HFFc6 (cell line): ENCODE measurements around the gene SLC6A9. TPM values are rescaled to one million over a fixed set of nuclear protein-coding genes. Genes with fewer than 3 reads are reported as not detected.

Experiments used
- DNase-seq: peaks from one replicate; pipeline ENCODE4 v3.0.0-alpha.2; 2018
- H3K27ac Mint-ChIP-seq: 2 replicates; pipeline ENCODE4 v1.8.0; 2020; ENCODE audit warnings: mild to moderate bottlenecking, mixed read lengths
- H3K27me3 Mint-ChIP-seq: 2 replicates; pipeline ENCODE4 v1.8.0; 2021; ENCODE audit warnings: mild to moderate bottlenecking, moderate library complexity, mixed read lengths; ENCODE audit not compliant: insufficient read depth
- H3K36me3 Mint-ChIP-seq: 2 replicates; pipeline ENCODE4 v1.8.0; 2021; ENCODE audit warnings: low read depth, mixed read lengths
- H3K4me1 Mint-ChIP-seq: 2 replicates; pipeline ENCODE4 v1.8.0; 2020; ENCODE audit warnings: low read depth, mixed read lengths
- H3K4me3 Mint-ChIP-seq: 2 replicates; pipeline ENCODE4 v1.8.0; 2020; ENCODE audit warnings: mild to moderate bottlenecking, moderate library complexity, mixed read lengths
- H3K9me3 Mint-ChIP-seq: 2 replicates; pipeline ENCODE4 v1.8.0; 2020; ENCODE audit warnings: mild to moderate bottlenecking, mixed read lengths
- total RNA-seq, 6 experiments: library from RNA; stranded (reverse); fragmentation: NEBNext Ultra II Directional; extraction: Animal tissue kit (Norgen Biotek cat#: 25700); gene quantifications; 2 replicates in 1 of 6; 3 replicates in 5 of 6; pipeline ENCODE4 v1.2.3, GENCODE V29; 2021
- TF ChIP-seq, protein P1 (sequence below): fragments of 200-600 bp; sonication (generic); IDR thresholded peaks from 2 replicates; pipeline ENCODE4 v1.5.0; 2021; ENCODE audit warnings: antibody characterized with exemption, mild to moderate bottlenecking

The SLC6A9 gene
- total RNA-seq, 6 experiments from 2014 or later = 8.3 to 11.0 (median 9.3) TPM

DNA sequence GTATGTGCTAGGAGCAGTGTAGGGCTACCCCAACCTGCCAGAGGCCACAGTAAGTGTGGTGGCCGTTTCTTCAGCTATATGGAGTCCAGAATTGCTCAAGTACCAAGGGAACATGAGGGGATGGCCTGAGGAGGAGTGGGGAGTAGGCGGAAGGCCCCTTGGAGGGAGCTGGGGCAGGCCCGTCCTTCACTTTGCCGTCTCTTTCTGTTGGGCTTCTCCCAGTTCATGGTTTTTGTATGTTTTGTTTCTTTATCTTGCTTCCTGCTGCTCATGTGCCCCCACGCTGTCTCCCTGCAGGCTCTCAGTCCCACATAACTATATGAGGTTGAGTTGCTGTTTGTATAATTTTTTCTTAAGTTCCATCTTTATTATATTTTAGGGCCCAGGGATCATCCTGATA lies 67.4 kb downstream of the SLC6A9 start:
- TF ChIP-seq, protein P1, sequence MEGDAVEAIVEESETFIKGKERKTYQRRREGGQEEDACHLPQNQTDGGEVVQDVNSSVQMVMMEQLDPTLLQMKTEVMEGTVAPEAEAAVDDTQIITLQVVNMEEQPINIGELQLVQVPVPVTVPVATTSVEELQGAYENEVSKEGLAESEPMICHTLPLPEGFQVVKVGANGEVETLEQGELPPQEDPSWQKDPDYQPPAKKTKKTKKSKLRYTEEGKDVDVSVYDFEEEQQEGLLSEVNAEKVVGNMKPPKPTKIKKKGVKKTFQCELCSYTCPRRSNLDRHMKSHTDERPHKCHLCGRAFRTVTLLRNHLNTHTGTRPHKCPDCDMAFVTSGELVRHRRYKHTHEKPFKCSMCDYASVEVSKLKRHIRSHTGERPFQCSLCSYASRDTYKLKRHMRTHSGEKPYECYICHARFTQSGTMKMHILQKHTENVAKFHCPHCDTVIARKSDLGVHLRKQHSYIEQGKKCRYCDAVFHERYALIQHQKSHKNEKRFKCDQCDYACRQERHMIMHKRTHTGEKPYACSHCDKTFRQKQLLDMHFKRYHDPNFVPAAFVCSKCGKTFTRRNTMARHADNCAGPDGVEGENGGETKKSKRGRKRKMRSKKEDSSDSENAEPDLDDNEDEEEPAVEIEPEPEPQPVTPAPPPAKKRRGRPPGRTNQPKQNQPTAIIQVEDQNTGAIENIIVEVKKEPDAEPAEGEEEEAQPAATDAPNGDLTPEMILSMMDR = no peak
- H3K9me3 Mint-ChIP-seq = no peaks in the 10 kb centered on the region
- no peak overlapping the region for H3K4me3 Mint-ChIP-seq
- no peak overlapping the region for H3K27ac Mint-ChIP-seq
- H3K36me3 Mint-ChIP-seq = peaks cover 33% of the 10 kb centered on the region
- no peak for DNase-seq
- H3K4me1 Mint-ChIP-seq = no peaks in the 10 kb centered on the region
- no peaks in the 10 kb centered on the region for H3K27me3 Mint-ChIP-seq

DNA sequence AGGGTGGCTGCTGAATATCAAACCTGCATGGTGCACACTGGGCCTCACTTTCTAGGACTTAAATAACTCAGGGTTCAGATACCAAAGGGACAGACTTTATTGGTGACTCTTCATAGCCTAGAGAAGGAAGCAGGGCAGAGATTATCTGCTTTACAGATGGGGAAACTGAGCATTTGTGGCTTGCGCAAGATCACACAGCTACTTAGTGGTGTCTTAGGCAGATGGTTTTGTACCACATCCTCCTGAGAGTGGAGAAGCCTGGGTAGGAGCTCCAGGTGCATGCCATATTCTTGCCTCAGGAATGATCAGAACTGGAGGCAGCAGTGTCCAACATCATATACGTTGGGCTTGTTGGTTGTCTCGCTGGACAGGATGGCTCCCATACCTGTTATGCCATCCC lies 68.3 kb downstream of the SLC6A9 start:
- no peaks in the 10 kb centered on the region for H3K9me3 Mint-ChIP-seq
- no peak overlapping the region for H3K27ac Mint-ChIP-seq
- TF ChIP-seq, protein P1 = no peak
- no peaks in the 10 kb centered on the region for H3K4me1 Mint-ChIP-seq
- no peaks in the 10 kb centered on the region for H3K27me3 Mint-ChIP-seq
- peaks cover 28% of the 10 kb centered on the region for H3K36me3 Mint-ChIP-seq
- DNase-seq = no peak
- no peak overlapping the region for H3K4me3 Mint-ChIP-seq

DNA sequence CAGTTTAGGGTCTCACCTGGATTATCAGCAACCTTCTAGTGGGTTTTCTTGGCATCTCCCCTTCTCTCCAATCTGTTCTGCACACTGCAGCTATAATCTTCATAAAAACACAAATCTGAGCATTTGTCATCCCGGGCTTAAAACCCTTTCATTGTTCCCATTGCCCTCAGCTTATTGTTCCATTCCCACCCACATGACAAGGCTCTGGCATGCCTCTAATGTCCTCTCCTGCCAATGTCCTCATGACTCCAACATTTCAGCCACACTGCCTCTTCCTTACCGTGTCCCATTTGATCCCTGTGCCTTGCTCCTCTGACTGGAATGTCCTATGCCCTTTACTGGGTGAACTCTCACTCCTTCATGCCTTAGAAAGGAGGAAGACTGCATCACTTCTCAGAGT lies 68.9 kb downstream of the SLC6A9 start:
- TF ChIP-seq, protein P1 = no peak
- Mint-ChIP-seq H3K36me3 (peaks cover 23% of the 10 kb centered on the region; the same call in 1 of the 2 replicates), H3K27me3 (no peaks in the 10 kb centered on the region), H3K27ac (no peak overlapping the region), H3K4me1 (no peaks in the 10 kb centered on the region), H3K4me3 (no peak overlapping the region), H3K9me3 (no peaks in the 10 kb centered on the region)
- no peak for DNase-seq

DNA sequence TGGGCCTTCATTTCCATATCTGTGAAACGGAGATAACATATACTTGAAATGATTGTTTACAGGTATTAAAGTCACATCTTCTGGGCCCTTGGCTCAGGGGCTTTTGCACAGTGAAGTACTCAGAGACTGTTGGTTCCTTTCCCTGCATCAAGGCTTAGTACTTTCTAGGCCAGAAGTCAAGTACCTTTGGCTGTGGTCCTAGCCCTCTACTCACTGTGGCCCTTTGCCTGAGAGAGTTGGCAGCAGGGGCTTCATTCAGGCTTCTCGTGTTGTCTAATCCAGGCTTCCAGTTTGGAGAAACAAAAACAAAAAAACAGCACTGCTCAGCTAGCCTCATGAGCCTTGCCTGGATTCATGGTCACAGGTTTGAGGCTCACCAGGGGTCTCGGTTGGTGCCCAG lies 69.6 kb downstream of the SLC6A9 start:
- no peak overlapping the region for H3K4me3 Mint-ChIP-seq
- H3K36me3 Mint-ChIP-seq = peaks cover 21% of the 10 kb centered on the region; the same call in 1 of the 2 replicates
- H3K9me3 Mint-ChIP-seq = no peaks in the 10 kb centered on the region
- no peak for DNase-seq
- H3K27me3 Mint-ChIP-seq = no peaks in the 10 kb centered on the region
- TF ChIP-seq, protein P1 = no peak
- no peaks in the 10 kb centered on the region for H3K4me1 Mint-ChIP-seq
- no peak overlapping the region for H3K27ac Mint-ChIP-seq

DNA sequence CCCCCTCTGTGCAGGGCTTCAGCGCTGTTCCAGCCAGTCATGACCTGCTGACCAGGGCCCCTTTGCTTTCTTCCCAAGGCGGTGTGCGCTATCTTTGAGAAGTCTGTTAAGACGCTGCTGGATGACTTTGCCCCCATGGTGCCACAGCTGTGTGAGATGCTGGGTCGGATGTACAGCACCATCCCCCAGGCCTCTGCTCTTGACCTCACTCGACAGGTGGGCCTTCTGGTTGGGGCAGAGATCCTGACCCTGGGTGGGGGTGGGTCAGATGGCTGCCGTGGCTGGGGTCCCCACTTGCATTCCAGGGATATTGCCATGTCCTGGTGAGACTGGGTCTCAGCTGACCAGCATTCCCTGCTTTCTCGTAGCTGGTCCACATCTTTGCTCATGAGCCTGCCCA lies 70.5 kb downstream of the SLC6A9 start:
- Mint-ChIP-seq H3K27me3 (no peaks in the 10 kb centered on the region), H3K36me3 (peaks cover 19% of the 10 kb centered on the region; the same call in 1 of the 2 replicates), H3K9me3 (no peaks in the 10 kb centered on the region), H3K27ac (no peak overlapping the region), H3K4me1 (no peaks in the 10 kb centered on the region), H3K4me3 (no peak overlapping the region)
- DNase-seq = no peak
- TF ChIP-seq, protein P1 = no peak
